Liver (tissue), 9 donors: ENCODE results near the gene GNAI2. TPM values are rescaled to one million over a fixed set of nuclear protein-coding genes. Genes with fewer than 3 reads are reported as not detected.

Source experiments
- DNase-seq: peaks from one replicate; pipeline ENCODE4 v3.0.0-alpha.2; 2017; ENCODE audit warnings: low spot score
- H3K27ac ChIP-seq, 2 donors: one replicate each; pipeline ENCODE4 v1.7.0; 2013; ENCODE audit warnings: inconsistent platforms in 2 of 2, low read length in 2 of 2, control low read depth in 1 of 2, low read depth in 1 of 2, mild to moderate bottlenecking in 1 of 2
- H3K27me3 ChIP-seq, 4 donors: one replicate each; pipeline versions ENCODE4 v1.6.1 to v1.7.0; 2013; ENCODE audit warnings: low read length in 3 of 4, inconsistent platforms in 1 of 4, mild to moderate bottlenecking in 1 of 4, moderate library complexity in 1 of 4; ENCODE audit not compliant: control insufficient read depth in 4 of 4, insufficient read depth in 4 of 4
- H3K36me3 ChIP-seq, 4 donors: one replicate each; pipeline versions ENCODE4 v1.6.1 to v1.7.0; 2013; ENCODE audit warnings: low read length in 3 of 4, mild to moderate bottlenecking in 3 of 4, low read depth in 1 of 4, moderate library complexity in 1 of 4; ENCODE audit not compliant: control insufficient read depth in 4 of 4, insufficient read depth in 3 of 4
- H3K4me1 ChIP-seq, 4 donors: one replicate each; pipeline versions ENCODE4 v1.6.1 to v1.7.0; 2013; ENCODE audit warnings: low read length in 3 of 4, mild to moderate bottlenecking in 3 of 4, moderate library complexity in 1 of 4; ENCODE audit not compliant: control insufficient read depth in 4 of 4, insufficient read depth in 4 of 4
- H3K4me3 ChIP-seq, 3 donors: one replicate each; pipeline versions ENCODE4 v1.6.1 to v1.7.0; 2013; ENCODE audit warnings: low read length in 3 of 3, control low read depth in 1 of 3, low read depth in 1 of 3, mild to moderate bottlenecking in 1 of 3
- H3K9ac ChIP-seq, 2 donors: one replicate each; pipeline ENCODE4 v1.7.0; 2013; ENCODE audit warnings: low read length in 2 of 2, mild to moderate bottlenecking in 2 of 2, moderate library complexity in 2 of 2, control low read depth in 1 of 2, low read depth in 1 of 2
- H3K9me3 ChIP-seq, 4 donors: one replicate each; pipeline versions ENCODE4 v1.6.1 to v1.7.0; 2013; ENCODE audit warnings: low read length in 3 of 4; ENCODE audit not compliant: control insufficient read depth in 4 of 4
- ATF3 ChIP-seq: IDR thresholded peaks from 2 replicates; pipeline ENCODE4 v1.6.1; 2016; ENCODE audit warnings: antibody characterized with exemption
- EGR1 ChIP-seq, 2 donors: IDR thresholded peaks; 2 replicates each; pipeline ENCODE4 v1.6.1; 2016 to 2018; ENCODE audit warnings: antibody characterized with exemption in 2 of 2, low read depth in 2 of 2
- FOXA1 ChIP-seq: IDR thresholded peaks from 2 replicates; pipeline ENCODE4 v1.6.1; 2016; ENCODE audit warnings: antibody characterized with exemption
- FOXA2 ChIP-seq: IDR thresholded peaks from 2 replicates; pipeline ENCODE4 v1.6.1; 2016; ENCODE audit warnings: antibody characterized with exemption
- GABPA ChIP-seq, 2 donors: IDR thresholded peaks in 1 of 2; conservative IDR thresholded peaks in 1 of 2; 2 replicates each; pipeline ENCODE4 v1.6.1; 2016; ENCODE audit warnings: antibody characterized with exemption in 2 of 2, mild to moderate bottlenecking in 1 of 2, moderate library complexity in 1 of 2
- HNF4A ChIP-seq, 2 donors: conservative IDR thresholded peaks; 2 replicates each; pipeline ENCODE4 v1.6.1; 2016; ENCODE audit warnings: antibody characterized with exemption in 2 of 2, mild to moderate bottlenecking in 2 of 2
- HNF4G ChIP-seq: IDR thresholded peaks from 2 replicates; pipeline ENCODE4 v1.6.1; 2016; ENCODE audit warnings: antibody characterized with exemption
- JUND ChIP-seq, 2 donors: IDR thresholded peaks; 2 replicates each; pipeline ENCODE4 v1.6.1; 2016; ENCODE audit warnings: antibody characterized with exemption in 2 of 2
- NR2F2 ChIP-seq: IDR thresholded peaks from 2 replicates; pipeline ENCODE4 v1.6.1; 2016; ENCODE audit warnings: antibody characterized with exemption
- RAD21 ChIP-seq, 2 donors: IDR thresholded peaks; 2 replicates each; pipeline ENCODE4 v1.6.1; 2016; ENCODE audit warnings: antibody characterized with exemption in 2 of 2, mild to moderate bottlenecking in 2 of 2
- RXRA ChIP-seq, 2 donors: IDR thresholded peaks; 2 replicates each; pipeline ENCODE4 v1.6.1; 2017 to 2018; ENCODE audit warnings: antibody characterized with exemption in 2 of 2, mild to moderate bottlenecking in 1 of 2
- TAF1 ChIP-seq: conservative IDR thresholded peaks from 2 replicates; pipeline ENCODE4 v1.6.1; 2016; ENCODE audit warnings: antibody characterized with exemption, mild to moderate bottlenecking
- YY1 ChIP-seq: IDR thresholded peaks from 2 replicates; pipeline ENCODE4 v1.6.1; 2016; ENCODE audit warnings: antibody characterized with exemption, mild to moderate bottlenecking
- ZBTB33 ChIP-seq: IDR thresholded peaks from 2 replicates; pipeline ENCODE4 v1.6.1; 2016; ENCODE audit warnings: antibody characterized with exemption
- WGBS: extraction: QIAGEN DNeasy Blood & Tissue Kit; methylation state at CpG from one replicate; pipeline ENCODE4 v1.1.7; 2013; 5-methylcytosine and 5-hydroxymethylcytosine counted together
- polyA plus RNA-seq, 2 donors: library from polyadenylated mRNA; stranded (reverse) in 1 of 2; unstranded in 1 of 2; fragments of 200-250 nt in 1 of 2; fragments of >200 nt in 1 of 2; fragmentation: Nextera tagmentation in 1 of 2; extraction: Ambion mirVana in 1 of 2; gene quantifications; one replicate each; pipeline versions ENCODE4 v1.2.1 to v1.2.3, GENCODE V29; 2013 to 2015
- total RNA-seq, 2 donors: library from RNA; depleted of rRNA; stranded (reverse); fragments of >200 nt; gene quantifications; one replicate each; pipeline ENCODE4 v1.2.3, GENCODE V29; 2014
- TF ChIP-seq, protein P1 (sequence below): fragments of 150-350 bp; IDR thresholded peaks from 2 replicates; pipeline ENCODE4 v1.5.1; 2017; ENCODE audit warnings: improper control_type of control experiment, low read depth, low read length; ENCODE audit not compliant: missing input control
- TF ChIP-seq, protein P2 (sequence below): IDR thresholded peaks from 2 replicates; pipeline ENCODE4 v1.6.1; 2016; ENCODE audit warnings: antibody characterized with exemption, mild to moderate bottlenecking
- TF ChIP-seq, protein P3 (sequence below): IDR thresholded peaks from 2 replicates; pipeline ENCODE4 v1.6.1; 2016; ENCODE audit warnings: antibody characterized with exemption
- donor health status: healthy.
- donor health status: healthy.
- donor health status: healthy.
- donor health status: healthy.
- donor health status: healthy.

The GNAI2 gene
- total and polyA plus RNA-seq, 4 donors, result 58.3 to 86.3 (median 62.3) TPM

GRCh38 chr3:50189274-50189673 lies 46.7 kb upstream of the GNAI2 start (continued):
- TF ChIP-seq JUND (IDR thresholded peaks at IDR 0.05) (no peak), EGR1 (IDR thresholded peaks at IDR 0.05; ENCODE audit: low read depth in 2 of 2) (peak in 1 of 2 donors; percentile 32), HNF4A (conservative IDR thresholded peaks at IDR 0.05) (peak in 1 of 2 donors; percentile 14), FOXA1 (no peak), YY1 (no peak), NR2F2 (no peak)

DNA sequence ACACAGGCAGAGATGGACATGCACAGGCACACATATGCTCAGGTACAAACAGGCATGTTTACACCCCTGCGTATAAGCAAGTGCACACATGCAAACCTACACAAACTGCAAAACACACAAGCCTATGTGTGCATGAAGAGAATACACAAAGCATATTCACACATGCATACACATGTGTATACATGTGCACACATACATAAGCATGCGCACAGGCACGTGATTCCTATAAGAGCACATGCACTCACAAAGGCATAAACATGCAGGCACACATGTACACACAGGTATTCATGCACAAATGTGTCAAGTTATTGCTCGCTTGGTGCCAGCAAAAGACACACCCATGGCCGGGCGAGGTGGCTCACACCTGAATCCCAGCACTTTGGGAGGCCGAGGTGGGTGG lies 46.0 kb upstream of the GNAI2 start:
- peaks cover 14 to 49% (median 32%) of the 10 kb centered on the region in 4 donors for H3K4me1 ChIP-seq
- H3K27ac ChIP-seq, result no peak overlapping the region
- DNase-seq, result no peak
- no peaks in the 10 kb centered on the region for H3K27me3 ChIP-seq
- H3K36me3 ChIP-seq, result no peaks in the 10 kb centered on the region
- TF ChIP-seq ATF3, result no peak
- TF ChIP-seq, protein P1, sequence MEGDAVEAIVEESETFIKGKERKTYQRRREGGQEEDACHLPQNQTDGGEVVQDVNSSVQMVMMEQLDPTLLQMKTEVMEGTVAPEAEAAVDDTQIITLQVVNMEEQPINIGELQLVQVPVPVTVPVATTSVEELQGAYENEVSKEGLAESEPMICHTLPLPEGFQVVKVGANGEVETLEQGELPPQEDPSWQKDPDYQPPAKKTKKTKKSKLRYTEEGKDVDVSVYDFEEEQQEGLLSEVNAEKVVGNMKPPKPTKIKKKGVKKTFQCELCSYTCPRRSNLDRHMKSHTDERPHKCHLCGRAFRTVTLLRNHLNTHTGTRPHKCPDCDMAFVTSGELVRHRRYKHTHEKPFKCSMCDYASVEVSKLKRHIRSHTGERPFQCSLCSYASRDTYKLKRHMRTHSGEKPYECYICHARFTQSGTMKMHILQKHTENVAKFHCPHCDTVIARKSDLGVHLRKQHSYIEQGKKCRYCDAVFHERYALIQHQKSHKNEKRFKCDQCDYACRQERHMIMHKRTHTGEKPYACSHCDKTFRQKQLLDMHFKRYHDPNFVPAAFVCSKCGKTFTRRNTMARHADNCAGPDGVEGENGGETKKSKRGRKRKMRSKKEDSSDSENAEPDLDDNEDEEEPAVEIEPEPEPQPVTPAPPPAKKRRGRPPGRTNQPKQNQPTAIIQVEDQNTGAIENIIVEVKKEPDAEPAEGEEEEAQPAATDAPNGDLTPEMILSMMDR, result no peak
- TF ChIP-seq HNF4A (conservative IDR thresholded peaks at IDR 0.05), result no peak
- no peak for TF ChIP-seq FOXA1
- 79% methylated on average over 7 of the region's 7 CpGs for WGBS
- H3K4me3 ChIP-seq, result no peak overlapping the region
- no peaks in the 10 kb centered on the region for H3K9me3 ChIP-seq
- no peak overlapping the region for H3K9ac ChIP-seq

- peaks cover 13 to 49% (median 31%) of the 10 kb centered on the region in 4 donors for H3K4me1 ChIP-seq
- H3K27ac ChIP-seq, result no peak within 1 kb of the TSS
- no peaks in the 10 kb centered on the region for H3K27me3 ChIP-seq
- H3K9ac ChIP-seq, result no peak within 1 kb of the TSS
- no peak for DNase-seq
- no peaks in the 10 kb centered on the region for H3K9me3 ChIP-seq
- no peak within 1 kb of the TSS for H3K4me3 ChIP-seq
- no peaks in the 10 kb centered on the region for H3K36me3 ChIP-seq
- TF ChIP-seq FOXA1 (no peak), ZBTB33 (no peak), FOXA2 (no peak), GABPA (IDR thresholded peaks at IDR 0.05 in 1 of 2, conservative IDR thresholded peaks at IDR 0.05 in 1 of 2) (no peak), NR2F2 (no peak), EGR1 (IDR thresholded peaks at IDR 0.05; ENCODE audit: low read depth in 2 of 2) (no peak), RXRA (IDR thresholded peaks at IDR 0.05) (no peak), HNF4G (no peak), TAF1 (no peak), RAD21 (IDR thresholded peaks at IDR 0.05) (no peak), YY1 (no peak)
- TF ChIP-seq, protein P1, result no peak
- TF ChIP-seq, protein P2, sequence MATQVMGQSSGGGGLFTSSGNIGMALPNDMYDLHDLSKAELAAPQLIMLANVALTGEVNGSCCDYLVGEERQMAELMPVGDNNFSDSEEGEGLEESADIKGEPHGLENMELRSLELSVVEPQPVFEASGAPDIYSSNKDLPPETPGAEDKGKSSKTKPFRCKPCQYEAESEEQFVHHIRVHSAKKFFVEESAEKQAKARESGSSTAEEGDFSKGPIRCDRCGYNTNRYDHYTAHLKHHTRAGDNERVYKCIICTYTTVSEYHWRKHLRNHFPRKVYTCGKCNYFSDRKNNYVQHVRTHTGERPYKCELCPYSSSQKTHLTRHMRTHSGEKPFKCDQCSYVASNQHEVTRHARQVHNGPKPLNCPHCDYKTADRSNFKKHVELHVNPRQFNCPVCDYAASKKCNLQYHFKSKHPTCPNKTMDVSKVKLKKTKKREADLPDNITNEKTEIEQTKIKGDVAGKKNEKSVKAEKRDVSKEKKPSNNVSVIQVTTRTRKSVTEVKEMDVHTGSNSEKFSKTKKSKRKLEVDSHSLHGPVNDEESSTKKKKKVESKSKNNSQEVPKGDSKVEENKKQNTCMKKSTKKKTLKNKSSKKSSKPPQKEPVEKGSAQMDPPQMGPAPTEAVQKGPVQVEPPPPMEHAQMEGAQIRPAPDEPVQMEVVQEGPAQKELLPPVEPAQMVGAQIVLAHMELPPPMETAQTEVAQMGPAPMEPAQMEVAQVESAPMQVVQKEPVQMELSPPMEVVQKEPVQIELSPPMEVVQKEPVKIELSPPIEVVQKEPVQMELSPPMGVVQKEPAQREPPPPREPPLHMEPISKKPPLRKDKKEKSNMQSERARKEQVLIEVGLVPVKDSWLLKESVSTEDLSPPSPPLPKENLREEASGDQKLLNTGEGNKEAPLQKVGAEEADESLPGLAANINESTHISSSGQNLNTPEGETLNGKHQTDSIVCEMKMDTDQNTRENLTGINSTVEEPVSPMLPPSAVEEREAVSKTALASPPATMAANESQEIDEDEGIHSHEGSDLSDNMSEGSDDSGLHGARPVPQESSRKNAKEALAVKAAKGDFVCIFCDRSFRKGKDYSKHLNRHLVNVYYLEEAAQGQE, result no peak
- TF ChIP-seq, protein P3, sequence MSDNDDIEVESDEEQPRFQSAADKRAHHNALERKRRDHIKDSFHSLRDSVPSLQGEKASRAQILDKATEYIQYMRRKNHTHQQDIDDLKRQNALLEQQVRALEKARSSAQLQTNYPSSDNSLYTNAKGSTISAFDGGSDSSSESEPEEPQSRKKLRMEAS, result no peak
- 59% methylated on average over 8 of the region's 8 CpGs for WGBS
Observed at GRCh38 chr3:50190936-50191660, 44.9 kb upstream of the GNAI2 start, which contains the start of gene GNAT1. TSS of gene GNAT1 (plus strand) at chr3:50191610. CDS start at chr3:50191726, 116 bp downstream.
